NCI-H345 treated with DMSO at 0.1 percent for 48 hours (cell line): Measurements from ENCODE around the gene ADGRA3.
A peak's percentile ranks its signal among the peaks of the same experiment; 100 is the strongest.

ENCODE experiments used
- DNase-seq: peaks from one replicate; lab custom pipeline; 2025; ENCODE audit not compliant: unreplicated experiment; lab: John Stamatoyannopoulos, UW

ADGRA3 gene

GRCh38 chr4:22454216-22454838, 61.5 kb downstream of the ADGRA3 start:
- no peak for DNase-seq

- no peak for DNase-seq
Observed at GRCh38 chr4:22444813-22445212, 71.1 kb downstream of the ADGRA3 start.

GRCh38 chr4:22442956-22443355, 72.9 kb downstream of the ADGRA3 start:
- DNase-seq, result no peak

GRCh38 chr4:22440999-22441398, 74.9 kb downstream of the ADGRA3 start:
- no peak for DNase-seq

- DNase-seq, result no peak
Observed at GRCh38 chr4:22439947-22440346, 75.9 kb downstream of the ADGRA3 start.

GRCh38 chr4:22435652-22436051, 80.2 kb downstream of the ADGRA3 start:
- peak; percentile 7 for DNase-seq

GRCh38 chr4:22434895-22435294, 81.0 kb downstream of the ADGRA3 start:
- no peak for DNase-seq

- DNase-seq, result no peak
Observed at GRCh38 chr4:22430626-22431025, 85.2 kb downstream of the ADGRA3 start.

- DNase-seq, result no peak
Observed at GRCh38 chr4:22428441-22428840, 87.4 kb downstream of the ADGRA3 start.

GRCh38 chr4:22427675-22428074, 88.2 kb downstream of the ADGRA3 start:
- DNase-seq, result no peak

- no peak for DNase-seq
Observed at GRCh38 chr4:22420291-22420690, 95.6 kb downstream of the ADGRA3 start.

GRCh38 chr4:22417408-22417807, 98.5 kb downstream of the ADGRA3 start:
- DNase-seq, result no peak

GRCh38 chr4:22416403-22416802, 99.5 kb downstream of the ADGRA3 start:
- no peak for DNase-seq

- DNase-seq, result no peak
Observed at GRCh38 chr4:22414833-22415232, 101.0 kb downstream of the ADGRA3 start.

- DNase-seq, result no peak
Observed at GRCh38 chr4:22413471-22413870, 102.4 kb downstream of the ADGRA3 start.

GRCh38 chr4:22412013-22412412, 103.9 kb downstream of the ADGRA3 start:
- no peak for DNase-seq

GRCh38 chr4:22410645-22411247, 105.1 kb downstream of the ADGRA3 start:
- DNase-seq, result peak; percentile 7

- no peak for DNase-seq
Observed at GRCh38 chr4:22408474-22408873, 107.4 kb downstream of the ADGRA3 start.

- DNase-seq, result no peak
Observed at GRCh38 chr4:22407361-22407760, 108.5 kb downstream of the ADGRA3 start.

- no peak for DNase-seq
Observed at GRCh38 chr4:22398671-22399070, 117.2 kb downstream of the ADGRA3 start.

GRCh38 chr4:22391551-22391950, 124.3 kb downstream of the ADGRA3 start:
- no peak for DNase-seq

GRCh38 chr4:22389240-22389870, 126.5 kb downstream of the ADGRA3 start:
- DNase-seq, result peak; percentile 33

- DNase-seq, result no peak
Observed at GRCh38 chr4:22385611-22386011, 130.3 kb downstream of the ADGRA3 start.
